ENCODE data around the gene SLC8B1. TPM values are rescaled to one million over a fixed set of nuclear protein-coding genes. Genes with fewer than 3 reads are reported as not detected.

SLC8B1 gene
- total RNA-seq, 1 donor from 2014 or later, result 22.4 TPM

DNA sequence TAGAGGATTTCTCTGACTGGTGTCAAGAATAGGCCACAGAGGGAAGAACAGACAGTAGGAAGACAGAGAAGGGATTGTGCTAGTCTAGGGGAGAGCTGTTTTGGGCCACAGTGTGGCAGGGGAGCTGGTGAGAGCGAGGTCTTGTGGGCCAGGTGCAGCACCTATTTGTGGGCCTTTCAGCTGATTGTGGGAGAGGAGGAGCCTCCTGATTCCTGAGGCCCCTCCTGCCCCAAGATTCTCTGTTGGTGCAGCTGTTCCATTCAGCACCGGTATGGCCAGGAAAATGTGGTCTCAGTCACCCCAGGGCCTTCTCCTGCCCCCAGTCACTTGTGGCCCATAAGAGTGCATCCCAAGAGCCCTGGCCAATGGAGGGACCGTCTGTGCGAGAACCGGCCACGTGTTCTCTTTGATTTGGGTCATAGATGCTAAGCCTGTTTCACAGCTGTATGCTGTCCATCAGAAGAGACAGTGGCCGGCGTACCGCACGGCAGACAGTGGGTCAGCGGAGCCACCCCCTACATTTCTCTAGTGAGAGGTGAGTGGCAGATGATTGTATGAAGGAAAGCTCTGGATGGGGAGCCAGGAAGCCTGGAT, 86.0 kb downstream of the SLC8B1 start:
- ATAC-seq (ENCODE audit: low read depth), result no peak
- DNase-seq, result no peak
- TF ChIP-seq, protein P1, sequence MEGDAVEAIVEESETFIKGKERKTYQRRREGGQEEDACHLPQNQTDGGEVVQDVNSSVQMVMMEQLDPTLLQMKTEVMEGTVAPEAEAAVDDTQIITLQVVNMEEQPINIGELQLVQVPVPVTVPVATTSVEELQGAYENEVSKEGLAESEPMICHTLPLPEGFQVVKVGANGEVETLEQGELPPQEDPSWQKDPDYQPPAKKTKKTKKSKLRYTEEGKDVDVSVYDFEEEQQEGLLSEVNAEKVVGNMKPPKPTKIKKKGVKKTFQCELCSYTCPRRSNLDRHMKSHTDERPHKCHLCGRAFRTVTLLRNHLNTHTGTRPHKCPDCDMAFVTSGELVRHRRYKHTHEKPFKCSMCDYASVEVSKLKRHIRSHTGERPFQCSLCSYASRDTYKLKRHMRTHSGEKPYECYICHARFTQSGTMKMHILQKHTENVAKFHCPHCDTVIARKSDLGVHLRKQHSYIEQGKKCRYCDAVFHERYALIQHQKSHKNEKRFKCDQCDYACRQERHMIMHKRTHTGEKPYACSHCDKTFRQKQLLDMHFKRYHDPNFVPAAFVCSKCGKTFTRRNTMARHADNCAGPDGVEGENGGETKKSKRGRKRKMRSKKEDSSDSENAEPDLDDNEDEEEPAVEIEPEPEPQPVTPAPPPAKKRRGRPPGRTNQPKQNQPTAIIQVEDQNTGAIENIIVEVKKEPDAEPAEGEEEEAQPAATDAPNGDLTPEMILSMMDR (IDR thresholded peaks at IDR 0.05), result no peak
- Mint-ChIP-seq H3K4me3 (no peak overlapping the region), H3K4me1 (no peaks in the 10 kb centered on the region), H3K27me3 (no peaks in the 10 kb centered on the region), H3K9me3 (peaks cover 7% of the 10 kb centered on the region), H3K36me3 (ENCODE audit: low read depth) (peaks cover 68% of the 10 kb centered on the region), H3K27ac (no peak overlapping the region)
- intact Hi-C loops (cut with micrococcal nuclease), result no loop called here
- ChIA-PET POLR2A (no interaction called here), CTCF (no interaction called here)

Other genes with a start within 250 kb of the SLC8B1 start
- 4.9 and 7.1 TPM in 2 replicates for gene RASAL1, start 199.3 kb downstream of the SLC8B1 start, total RNA-seq
- 0.88 and 1.1 TPM in 2 replicates for gene CFAP73, start 185.4 kb downstream of the SLC8B1 start, total RNA-seq
- gene DDX54, start 149.6 kb downstream of the SLC8B1 start, total RNA-seq, result 115 TPM in 2 replicates
- gene RITA1, start 149.4 kb downstream of the SLC8B1 start, total RNA-seq, result 15.5 and 18.2 TPM in 2 replicates
- 107 and 126 TPM in 2 replicates for gene TPCN1, start 113.6 kb downstream of the SLC8B1 start, total RNA-seq
- 11.5 and 13.7 TPM in 2 replicates for gene PLBD2, start 23.5 kb upstream of the SLC8B1 start, total RNA-seq
- not detected in 2 replicates for gene SDS, start 68.8 kb upstream of the SLC8B1 start, total RNA-seq
- gene SDSL, start 87.3 kb upstream of the SLC8B1 start, total RNA-seq, result 0.20 and 1.2 TPM in 2 replicates
- gene LHX5, start 136.8 kb upstream of the SLC8B1 start, total RNA-seq, result not detected in 2 replicates

All from activated B cell treated with CpG ODN at 0.5 μM for 24 hours (primary cell).